Vagina (tissue), 2 donors: Measurements from ENCODE around the gene KRTAP16-1.

Source experiments
- POLR2A ChIP-seq, 2 donors: fragments of 450-650 bp; IDR thresholded peaks; one replicate each; pipeline ENCODE4 v1.6.1; 2017; ENCODE audit warnings: antibody characterized with exemption in 2 of 2, mild to moderate bottlenecking in 2 of 2, moderate library complexity in 2 of 2
- POLR2AphosphoS5 ChIP-seq, 2 donors: sonication (generic); formaldehyde crosslinking; IDR thresholded peaks; one replicate each; pipeline ENCODE4 v1.9.0; 2017; ENCODE audit warnings: antibody characterized with exemption in 2 of 2, mild to moderate bottlenecking in 2 of 2, low read depth in 1 of 2; ENCODE audit not compliant: insufficient read depth in 1 of 2
- TF ChIP-seq, protein P1 (sequence below), 3 experiments: fragments of 450-650 bp in 2 of 3; fragments of 200-600 bp in 1 of 3; sonication (generic) in 1 of 3; IDR thresholded peaks; one replicate each; pipeline ENCODE4 v1.5.1; 2017 to 2019; ENCODE audit warnings: antibody characterized with exemption in 3 of 3, mild to moderate bottlenecking in 2 of 3, moderate library complexity in 2 of 3

DNA sequence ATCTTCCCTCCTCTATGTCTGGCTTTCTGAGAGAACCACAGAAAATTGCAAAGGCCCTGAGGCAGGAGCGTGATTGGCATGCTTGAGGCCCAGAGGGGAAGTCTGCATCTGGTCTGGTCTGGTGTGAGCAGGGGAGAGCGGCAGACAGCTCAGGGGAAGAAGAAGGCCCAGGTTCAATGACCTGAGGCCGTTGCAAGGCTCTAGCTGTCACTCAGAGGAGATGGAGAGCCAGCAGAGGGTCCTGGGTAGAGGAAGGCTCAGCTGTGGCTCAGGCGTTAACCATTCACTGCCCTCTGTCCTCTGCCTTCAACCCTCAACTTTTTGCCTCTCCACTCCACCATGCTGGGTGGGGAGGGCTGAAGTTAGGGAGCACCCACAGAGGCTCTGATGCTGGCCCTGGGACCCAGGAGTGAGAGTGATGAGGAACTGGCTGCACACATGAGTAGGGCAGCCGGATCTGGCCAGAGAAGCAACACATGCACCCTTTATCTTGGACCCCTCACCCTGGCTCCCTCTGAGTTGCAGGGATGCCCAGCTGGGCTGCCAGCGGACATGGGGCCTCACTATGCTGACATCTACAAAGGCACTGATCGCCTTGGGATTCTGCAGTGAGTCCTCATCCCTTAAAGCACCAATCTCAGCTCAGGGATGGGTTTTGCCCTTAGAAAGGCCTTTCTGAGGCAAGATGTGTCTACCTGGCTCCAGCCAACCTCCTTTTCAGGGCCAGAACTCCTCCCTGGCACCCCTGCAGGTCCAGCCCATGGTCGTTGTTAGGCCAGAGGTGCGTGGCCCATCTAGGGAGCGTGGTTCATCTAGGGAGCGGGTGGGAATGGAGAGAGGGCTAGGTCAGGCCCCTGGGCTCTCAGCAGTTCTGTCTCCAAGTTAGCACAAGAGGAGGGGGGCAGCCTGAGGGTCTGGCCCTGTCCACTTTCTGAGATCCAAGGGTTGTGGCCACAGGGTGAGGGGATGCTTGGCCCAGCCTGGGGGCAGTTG is 14.1 kb upstream of the KRTAP16-1 start:
- TF ChIP-seq, protein P1, sequence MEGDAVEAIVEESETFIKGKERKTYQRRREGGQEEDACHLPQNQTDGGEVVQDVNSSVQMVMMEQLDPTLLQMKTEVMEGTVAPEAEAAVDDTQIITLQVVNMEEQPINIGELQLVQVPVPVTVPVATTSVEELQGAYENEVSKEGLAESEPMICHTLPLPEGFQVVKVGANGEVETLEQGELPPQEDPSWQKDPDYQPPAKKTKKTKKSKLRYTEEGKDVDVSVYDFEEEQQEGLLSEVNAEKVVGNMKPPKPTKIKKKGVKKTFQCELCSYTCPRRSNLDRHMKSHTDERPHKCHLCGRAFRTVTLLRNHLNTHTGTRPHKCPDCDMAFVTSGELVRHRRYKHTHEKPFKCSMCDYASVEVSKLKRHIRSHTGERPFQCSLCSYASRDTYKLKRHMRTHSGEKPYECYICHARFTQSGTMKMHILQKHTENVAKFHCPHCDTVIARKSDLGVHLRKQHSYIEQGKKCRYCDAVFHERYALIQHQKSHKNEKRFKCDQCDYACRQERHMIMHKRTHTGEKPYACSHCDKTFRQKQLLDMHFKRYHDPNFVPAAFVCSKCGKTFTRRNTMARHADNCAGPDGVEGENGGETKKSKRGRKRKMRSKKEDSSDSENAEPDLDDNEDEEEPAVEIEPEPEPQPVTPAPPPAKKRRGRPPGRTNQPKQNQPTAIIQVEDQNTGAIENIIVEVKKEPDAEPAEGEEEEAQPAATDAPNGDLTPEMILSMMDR (IDR thresholded peaks at IDR 0.05): no peak
- TF ChIP-seq POLR2AphosphoS5 (IDR thresholded peaks at IDR 0.05; ENCODE audit: insufficient read depth in 1 of 2, low read depth in 1 of 2) (no peak), POLR2A (IDR thresholded peaks at IDR 0.05) (no peak)
